Measurements from ENCODE around the gene ILDR1.

The ILDR1 gene

DNA sequence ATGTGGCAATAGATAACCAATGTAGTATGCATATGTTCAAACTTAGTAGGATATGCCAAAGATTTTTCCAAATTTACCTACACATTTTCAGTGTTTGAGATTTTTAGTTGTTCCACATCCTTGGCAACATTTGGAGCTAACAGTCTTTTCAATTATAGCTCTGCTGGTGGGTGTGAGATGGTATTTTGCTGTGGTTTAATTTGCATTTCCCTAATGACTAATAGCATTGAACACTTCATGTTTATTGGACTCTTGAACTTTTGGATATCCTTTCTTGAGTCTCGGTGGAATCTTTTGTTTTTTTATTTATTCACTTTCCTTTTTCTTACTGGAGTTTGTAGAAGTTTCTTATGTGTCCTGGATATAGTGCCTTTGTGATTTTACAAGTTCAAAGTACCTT is 11.0 kb upstream of the ILDR1 start:
- DNase-seq, result no peak
- in situ Hi-C loops (cut with HindIII; ENCODE audit: low pct_ligation_motif_present, low sequenced_read_pairs), result no loop called here
- no peak overlapping the region for H3K27ac ChIP-seq
- H3K36me3 ChIP-seq (replicated peaks), result no peaks in the 10 kb centered on the region
- no peak overlapping the region for H3K4me3 ChIP-seq (ENCODE audit: low read depth, low read length)
- H3K27me3 ChIP-seq (replicated peaks), result no peaks in the 10 kb centered on the region
- TF ChIP-seq, protein P1, sequence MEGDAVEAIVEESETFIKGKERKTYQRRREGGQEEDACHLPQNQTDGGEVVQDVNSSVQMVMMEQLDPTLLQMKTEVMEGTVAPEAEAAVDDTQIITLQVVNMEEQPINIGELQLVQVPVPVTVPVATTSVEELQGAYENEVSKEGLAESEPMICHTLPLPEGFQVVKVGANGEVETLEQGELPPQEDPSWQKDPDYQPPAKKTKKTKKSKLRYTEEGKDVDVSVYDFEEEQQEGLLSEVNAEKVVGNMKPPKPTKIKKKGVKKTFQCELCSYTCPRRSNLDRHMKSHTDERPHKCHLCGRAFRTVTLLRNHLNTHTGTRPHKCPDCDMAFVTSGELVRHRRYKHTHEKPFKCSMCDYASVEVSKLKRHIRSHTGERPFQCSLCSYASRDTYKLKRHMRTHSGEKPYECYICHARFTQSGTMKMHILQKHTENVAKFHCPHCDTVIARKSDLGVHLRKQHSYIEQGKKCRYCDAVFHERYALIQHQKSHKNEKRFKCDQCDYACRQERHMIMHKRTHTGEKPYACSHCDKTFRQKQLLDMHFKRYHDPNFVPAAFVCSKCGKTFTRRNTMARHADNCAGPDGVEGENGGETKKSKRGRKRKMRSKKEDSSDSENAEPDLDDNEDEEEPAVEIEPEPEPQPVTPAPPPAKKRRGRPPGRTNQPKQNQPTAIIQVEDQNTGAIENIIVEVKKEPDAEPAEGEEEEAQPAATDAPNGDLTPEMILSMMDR (IDR thresholded peaks at IDR 0.05; ENCODE audit: low read depth, low read length, missing control alignments), result no peak

DNA sequence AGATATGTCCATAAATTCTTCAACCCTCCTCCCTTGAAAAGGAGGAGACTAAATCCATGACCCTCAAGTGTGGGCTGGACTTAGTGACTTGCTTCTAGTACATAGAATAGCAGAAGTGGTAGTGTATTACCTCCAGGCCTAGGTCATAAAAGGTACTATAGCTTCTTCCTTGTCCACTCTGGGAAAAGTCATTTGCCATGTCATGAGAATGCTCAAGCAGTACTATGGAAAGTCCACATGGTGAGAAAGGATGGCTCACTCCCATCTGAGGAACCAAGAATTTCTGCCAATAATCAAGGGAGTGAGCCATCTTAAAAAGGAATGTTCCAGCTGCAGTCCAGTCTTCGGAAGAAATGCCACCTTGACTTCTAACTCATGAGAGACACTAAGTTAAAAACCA is 10.5 kb upstream of the ILDR1 start:
- no peaks in the 10 kb centered on the region for H3K27me3 ChIP-seq (replicated peaks)
- in situ Hi-C loops (cut with HindIII; ENCODE audit: low pct_ligation_motif_present, low sequenced_read_pairs), result no loop called here
- no peak for DNase-seq
- H3K27ac ChIP-seq, result no peak overlapping the region
- no peak overlapping the region for H3K4me3 ChIP-seq (ENCODE audit: low read depth, low read length)
- H3K36me3 ChIP-seq (replicated peaks), result no peaks in the 10 kb centered on the region
- TF ChIP-seq, protein P1 (IDR thresholded peaks at IDR 0.05; ENCODE audit: low read depth, low read length, missing control alignments), result no peak

DNA sequence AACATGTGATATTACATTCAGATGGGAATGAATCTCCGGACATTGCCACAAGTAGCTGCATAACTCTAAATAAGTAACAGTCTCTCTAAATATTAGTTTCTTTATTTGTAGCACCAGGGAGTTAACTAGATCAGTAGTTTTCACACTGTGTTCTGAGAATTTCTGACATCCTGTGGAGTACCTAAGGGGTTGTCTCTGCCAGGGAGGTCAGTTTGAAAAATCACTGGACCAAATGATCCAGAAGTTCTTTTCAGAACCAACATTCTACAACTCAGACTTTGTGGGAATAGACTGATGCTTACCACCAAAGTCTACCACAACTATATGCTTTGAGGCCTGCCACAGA is 9.0 kb upstream of the ILDR1 start:
- in situ Hi-C loops (cut with HindIII; ENCODE audit: low pct_ligation_motif_present, low sequenced_read_pairs), result no loop called here
- H3K27ac ChIP-seq, result no peak overlapping the region
- DNase-seq, result no peak
- TF ChIP-seq, protein P1 (IDR thresholded peaks at IDR 0.05; ENCODE audit: low read depth, low read length, missing control alignments), result no peak
- H3K4me3 ChIP-seq (ENCODE audit: low read depth, low read length), result no peak overlapping the region
- H3K27me3 ChIP-seq (replicated peaks), result no peaks in the 10 kb centered on the region
- H3K36me3 ChIP-seq (replicated peaks), result no peaks in the 10 kb centered on the region

DNA sequence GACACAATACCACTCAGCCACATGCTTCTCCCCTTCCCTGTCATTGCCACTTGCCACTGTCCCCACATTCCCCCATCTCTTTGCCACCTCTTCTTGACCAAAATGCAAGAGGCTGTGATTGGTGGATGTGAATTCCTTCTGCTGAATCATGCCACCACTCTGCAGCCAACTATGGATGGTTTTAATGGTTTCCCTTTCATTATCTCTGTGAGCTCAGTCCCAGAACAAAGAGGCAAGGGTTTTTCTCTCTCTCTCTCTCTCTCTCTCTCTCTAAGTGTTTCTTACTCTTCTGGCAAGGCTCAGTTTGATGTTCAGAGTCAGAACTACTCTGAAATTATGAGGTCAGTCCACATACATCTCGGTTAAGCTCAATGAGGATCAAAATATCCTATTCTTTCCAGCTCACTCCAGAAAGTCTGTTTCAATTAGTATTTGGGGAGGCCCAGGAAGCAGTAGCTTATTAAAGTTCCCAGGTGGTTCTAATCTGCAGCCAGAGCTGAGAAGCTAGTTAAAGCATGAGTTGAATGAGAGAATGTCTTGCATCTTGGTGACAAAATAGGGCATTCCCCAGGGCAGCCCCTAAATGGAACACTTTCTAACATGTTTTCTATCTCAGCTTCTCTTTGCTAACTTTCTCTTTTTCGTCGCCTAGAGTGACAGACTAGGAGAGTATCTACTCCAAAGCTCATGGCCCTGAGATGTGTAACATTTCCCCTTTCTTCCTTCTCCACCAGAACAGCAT is 8.5 kb upstream of the ILDR1 start:
- DNase-seq, result peak; percentile 31
- Histone ChIP-seq H3K4me3 (ENCODE audit: low read depth, low read length) (no peak overlapping the region), H3K27me3 (replicated peaks) (no peaks in the 10 kb centered on the region), H3K36me3 (replicated peaks) (no peaks in the 10 kb centered on the region), H3K27ac (no peak overlapping the region)
- in situ Hi-C loops (cut with HindIII; ENCODE audit: low pct_ligation_motif_present, low sequenced_read_pairs), result no loop called here
- TF ChIP-seq, protein P1 (IDR thresholded peaks at IDR 0.05; ENCODE audit: low read depth, low read length, missing control alignments), result no peak

DNA sequence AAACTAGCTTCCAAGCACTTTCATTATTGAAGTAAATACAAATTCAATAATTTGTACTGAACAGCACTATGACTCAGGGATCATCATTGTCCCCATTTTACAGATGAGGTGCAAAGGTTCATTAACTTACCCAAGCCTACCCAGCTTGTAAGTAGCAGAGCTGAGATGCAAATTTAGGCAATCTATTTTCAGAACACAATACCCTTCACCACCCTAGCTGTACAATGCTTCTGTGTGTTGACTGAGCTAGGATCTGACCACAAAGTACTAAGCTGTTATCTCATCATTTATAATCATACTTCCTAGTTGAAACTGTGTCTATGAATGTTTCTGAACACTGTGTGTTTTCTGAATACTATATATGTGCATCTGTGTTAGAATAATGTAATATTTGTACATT is 3.2 kb upstream of the ILDR1 start:
- TF ChIP-seq, protein P1 (IDR thresholded peaks at IDR 0.05; ENCODE audit: low read depth, low read length, missing control alignments), result no peak
- in situ Hi-C loops (cut with HindIII; ENCODE audit: low pct_ligation_motif_present, low sequenced_read_pairs), result no loop called here
- no peak for DNase-seq

DNA sequence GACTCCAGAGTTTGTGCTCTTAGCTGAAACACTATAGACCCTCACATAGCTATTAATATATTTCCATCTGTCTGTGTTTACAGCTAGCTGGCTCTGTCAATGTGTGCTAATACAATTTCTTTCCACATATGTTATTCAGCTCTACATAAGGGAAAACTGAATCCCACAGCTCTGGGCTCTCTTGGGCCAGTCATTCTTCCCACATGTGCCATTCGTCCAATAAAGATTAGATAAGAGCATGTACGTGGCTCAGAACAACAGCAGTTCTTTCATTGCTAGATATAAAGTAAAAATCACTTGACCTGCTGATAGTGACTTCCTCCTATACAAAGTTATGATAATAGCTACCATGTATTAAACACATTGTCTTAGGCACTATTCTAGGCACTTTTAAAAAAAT is 2.8 kb upstream of the ILDR1 start:
- DNase-seq, result no peak
- Histone ChIP-seq H3K27ac (no peak overlapping the region), H3K27me3 (replicated peaks) (no peaks in the 10 kb centered on the region), H3K36me3 (replicated peaks) (no peaks in the 10 kb centered on the region), H3K4me3 (ENCODE audit: low read depth, low read length) (no peak overlapping the region)
- in situ Hi-C loops (cut with HindIII; ENCODE audit: low pct_ligation_motif_present, low sequenced_read_pairs), result no loop called here
- TF ChIP-seq, protein P1 (IDR thresholded peaks at IDR 0.05; ENCODE audit: low read depth, low read length, missing control alignments), result no peak

More for the DNA sequence above, 3.2 kb upstream of the ILDR1 start:
- Histone ChIP-seq H3K27me3 (replicated peaks) (no peaks in the 10 kb centered on the region), H3K27ac (no peak overlapping the region), H3K4me3 (ENCODE audit: low read depth, low read length) (no peak overlapping the region), H3K36me3 (replicated peaks) (no peaks in the 10 kb centered on the region)
